ENCODE data around the gene CD74. TPM values are rescaled to one million over a fixed set of nuclear protein-coding genes. Genes with fewer than 3 reads are reported as not detected.

CD74 gene
- total RNA-seq, 1 donor from 2014 or later = 24.9 TPM

DNA sequence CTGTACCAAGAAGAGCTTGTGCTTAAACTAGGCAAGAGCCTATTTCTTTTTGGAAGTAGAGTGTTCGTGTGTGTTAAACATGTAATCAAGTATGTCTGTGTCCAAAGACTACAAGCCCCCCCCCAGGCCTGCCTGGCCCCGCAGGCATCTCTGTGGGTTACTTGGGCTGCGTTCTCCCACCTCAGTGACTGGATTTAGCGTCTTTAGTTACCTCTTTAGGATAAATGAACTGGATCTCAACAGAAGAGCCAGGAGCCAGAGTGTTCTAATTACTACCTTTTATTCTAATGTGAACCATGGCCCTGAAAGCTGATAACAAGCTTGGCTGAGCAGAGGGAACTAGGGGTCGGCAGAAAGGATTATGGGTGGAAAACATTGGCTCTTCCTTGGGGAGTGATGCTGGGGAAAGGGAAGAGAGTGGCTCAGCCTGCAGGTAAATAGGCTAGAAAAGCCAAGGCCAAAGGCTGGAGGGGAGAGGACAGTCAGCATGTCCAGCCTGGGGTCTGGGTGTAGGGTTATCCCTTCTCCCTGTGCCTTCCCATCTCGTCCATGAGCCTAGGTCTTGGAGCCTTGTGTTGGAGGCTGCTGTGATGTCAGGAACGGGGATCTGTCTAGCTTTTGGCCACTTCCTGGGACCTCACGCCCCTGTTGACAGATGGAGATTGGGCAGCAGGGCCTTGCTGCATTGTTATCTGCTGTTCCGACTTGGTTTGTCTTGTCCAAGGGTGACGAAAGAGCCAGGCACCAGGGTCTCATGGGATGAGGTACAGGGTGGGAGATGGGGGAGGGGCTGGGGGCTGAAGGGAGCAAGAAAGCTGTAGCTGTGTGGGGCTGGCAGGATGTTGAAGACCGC, 11.1 kb downstream of the CD74 start:
- Mint-ChIP-seq H3K27ac (no peak overlapping the region), H3K27me3 (no peaks in the 10 kb centered on the region), H3K9me3 (no peaks in the 10 kb centered on the region), H3K36me3 (peaks cover 25% of the 10 kb centered on the region), H3K4me3 (no peak overlapping the region), H3K4me1 (ENCODE audit: unreplicated experiment) (peaks cover 3% of the 10 kb centered on the region)
- TF ChIP-seq, protein P1, sequence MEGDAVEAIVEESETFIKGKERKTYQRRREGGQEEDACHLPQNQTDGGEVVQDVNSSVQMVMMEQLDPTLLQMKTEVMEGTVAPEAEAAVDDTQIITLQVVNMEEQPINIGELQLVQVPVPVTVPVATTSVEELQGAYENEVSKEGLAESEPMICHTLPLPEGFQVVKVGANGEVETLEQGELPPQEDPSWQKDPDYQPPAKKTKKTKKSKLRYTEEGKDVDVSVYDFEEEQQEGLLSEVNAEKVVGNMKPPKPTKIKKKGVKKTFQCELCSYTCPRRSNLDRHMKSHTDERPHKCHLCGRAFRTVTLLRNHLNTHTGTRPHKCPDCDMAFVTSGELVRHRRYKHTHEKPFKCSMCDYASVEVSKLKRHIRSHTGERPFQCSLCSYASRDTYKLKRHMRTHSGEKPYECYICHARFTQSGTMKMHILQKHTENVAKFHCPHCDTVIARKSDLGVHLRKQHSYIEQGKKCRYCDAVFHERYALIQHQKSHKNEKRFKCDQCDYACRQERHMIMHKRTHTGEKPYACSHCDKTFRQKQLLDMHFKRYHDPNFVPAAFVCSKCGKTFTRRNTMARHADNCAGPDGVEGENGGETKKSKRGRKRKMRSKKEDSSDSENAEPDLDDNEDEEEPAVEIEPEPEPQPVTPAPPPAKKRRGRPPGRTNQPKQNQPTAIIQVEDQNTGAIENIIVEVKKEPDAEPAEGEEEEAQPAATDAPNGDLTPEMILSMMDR (conservative IDR thresholded peaks at IDR 0.05) = no peak
- DNase-seq (ENCODE audit: extremely low spot score, unreplicated experiment) = no peak

DNA sequence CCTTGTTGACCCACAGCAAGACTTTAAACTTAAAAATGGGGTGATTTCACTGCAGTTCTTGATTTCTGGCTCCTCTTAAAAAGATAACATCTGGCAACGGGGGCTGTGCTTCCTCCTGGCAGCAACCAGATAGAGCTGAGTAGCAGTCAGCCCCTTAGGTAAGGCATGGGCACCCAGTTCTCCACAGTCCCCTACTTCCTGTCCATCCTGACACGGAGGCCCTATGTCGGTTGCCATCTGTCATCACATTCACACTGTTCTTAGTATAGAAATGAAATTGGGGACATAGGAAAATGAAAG, 11.7 kb downstream of the CD74 start:
- peaks cover 31% of the 10 kb centered on the region for H3K36me3 Mint-ChIP-seq
- TF ChIP-seq, protein P1 (conservative IDR thresholded peaks at IDR 0.05) = no peak
- no peak overlapping the region for H3K27ac Mint-ChIP-seq
- H3K4me1 Mint-ChIP-seq (ENCODE audit: unreplicated experiment) = peaks cover 3% of the 10 kb centered on the region
- H3K4me3 Mint-ChIP-seq = no peak overlapping the region
- no peak for DNase-seq (ENCODE audit: extremely low spot score, unreplicated experiment)
- no peaks in the 10 kb centered on the region for H3K9me3 Mint-ChIP-seq
- no peaks in the 10 kb centered on the region for H3K27me3 Mint-ChIP-seq

DNA sequence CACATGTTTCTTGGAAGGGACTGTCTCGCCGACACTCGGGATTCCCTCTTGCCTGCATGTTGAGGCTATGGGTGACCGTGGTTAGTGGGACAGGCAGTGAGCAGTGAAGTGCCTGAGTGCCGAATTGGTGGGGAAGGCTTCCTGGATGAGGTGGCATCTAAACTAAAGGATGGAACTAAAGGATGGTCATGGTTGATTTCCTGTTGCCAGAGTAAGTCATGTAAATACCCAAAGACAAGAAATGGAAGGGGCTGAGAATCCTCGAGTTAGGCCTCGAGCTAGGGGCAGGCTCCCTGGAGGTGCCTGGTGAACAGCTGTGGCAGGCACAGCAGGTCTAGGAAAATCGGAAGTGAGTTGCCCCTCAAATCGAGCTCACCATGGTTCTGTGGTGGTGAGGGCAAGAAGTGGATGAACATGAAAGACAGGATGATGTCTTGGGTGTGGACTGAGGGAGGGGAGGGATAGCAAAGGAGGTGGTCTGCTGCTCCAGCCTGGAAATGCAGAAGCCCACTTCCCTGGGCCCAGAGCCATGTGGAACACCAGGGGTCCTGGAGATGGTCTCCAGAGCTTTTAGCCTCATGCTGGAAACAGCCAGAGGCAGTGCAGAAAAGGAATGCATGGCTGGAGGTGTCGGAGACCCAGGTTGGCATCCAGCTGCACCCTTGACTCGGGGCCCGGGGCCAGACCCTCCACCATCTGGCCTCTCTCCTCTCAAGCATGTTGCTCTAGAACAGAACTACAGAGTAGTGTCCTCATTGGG, 12.2 kb downstream of the CD74 start:
- DNase-seq (ENCODE audit: extremely low spot score, unreplicated experiment) = no peak
- Mint-ChIP-seq H3K9me3 (no peaks in the 10 kb centered on the region), H3K27ac (no peak overlapping the region), H3K4me1 (ENCODE audit: unreplicated experiment) (peaks cover 3% of the 10 kb centered on the region), H3K27me3 (no peaks in the 10 kb centered on the region), H3K4me3 (no peak overlapping the region), H3K36me3 (peaks cover 33% of the 10 kb centered on the region)
- TF ChIP-seq, protein P1 (conservative IDR thresholded peaks at IDR 0.05) = no peak

DNA sequence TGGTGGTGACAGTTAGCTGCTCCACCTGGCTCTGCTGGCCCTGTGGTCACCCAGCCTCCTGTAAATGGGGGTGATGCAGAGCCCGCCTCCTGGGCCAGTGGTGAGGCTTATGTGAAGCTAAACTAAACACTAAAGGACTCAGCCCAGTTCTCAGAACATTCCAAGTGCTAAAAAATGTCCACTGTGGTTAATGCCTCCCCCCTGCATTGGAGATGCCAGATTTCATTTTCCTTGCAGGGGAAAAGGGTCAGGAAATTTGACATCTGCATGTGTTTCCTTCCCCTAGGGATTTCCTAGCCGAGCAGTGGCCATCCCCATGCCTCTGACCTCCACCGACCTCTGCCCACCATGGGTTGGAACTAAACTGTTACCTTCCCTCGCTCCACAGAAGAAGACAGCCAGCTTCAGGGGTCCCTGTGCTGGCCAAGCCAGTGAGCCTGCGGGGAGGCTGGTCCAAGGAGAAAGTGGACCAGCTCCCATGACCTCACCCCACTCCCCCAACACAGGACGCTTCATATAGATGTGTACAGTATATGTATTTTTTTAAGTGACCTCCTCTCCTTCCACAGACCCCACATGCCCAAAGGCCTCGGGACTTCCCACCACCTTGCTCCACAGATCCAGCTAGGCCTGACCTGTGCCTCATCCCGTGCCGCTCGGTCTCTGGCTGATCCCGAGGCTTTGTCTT, 13.0 kb downstream of the CD74 start:
- Mint-ChIP-seq H3K27me3 (no peaks in the 10 kb centered on the region), H3K4me1 (ENCODE audit: unreplicated experiment) (peaks cover 3% of the 10 kb centered on the region), H3K4me3 (no peak overlapping the region), H3K27ac (no peak overlapping the region), H3K9me3 (no peaks in the 10 kb centered on the region), H3K36me3 (peaks cover 36% of the 10 kb centered on the region)
- no peak for DNase-seq (ENCODE audit: extremely low spot score, unreplicated experiment)
- TF ChIP-seq, protein P1 (conservative IDR thresholded peaks at IDR 0.05) = no peak

DNA sequence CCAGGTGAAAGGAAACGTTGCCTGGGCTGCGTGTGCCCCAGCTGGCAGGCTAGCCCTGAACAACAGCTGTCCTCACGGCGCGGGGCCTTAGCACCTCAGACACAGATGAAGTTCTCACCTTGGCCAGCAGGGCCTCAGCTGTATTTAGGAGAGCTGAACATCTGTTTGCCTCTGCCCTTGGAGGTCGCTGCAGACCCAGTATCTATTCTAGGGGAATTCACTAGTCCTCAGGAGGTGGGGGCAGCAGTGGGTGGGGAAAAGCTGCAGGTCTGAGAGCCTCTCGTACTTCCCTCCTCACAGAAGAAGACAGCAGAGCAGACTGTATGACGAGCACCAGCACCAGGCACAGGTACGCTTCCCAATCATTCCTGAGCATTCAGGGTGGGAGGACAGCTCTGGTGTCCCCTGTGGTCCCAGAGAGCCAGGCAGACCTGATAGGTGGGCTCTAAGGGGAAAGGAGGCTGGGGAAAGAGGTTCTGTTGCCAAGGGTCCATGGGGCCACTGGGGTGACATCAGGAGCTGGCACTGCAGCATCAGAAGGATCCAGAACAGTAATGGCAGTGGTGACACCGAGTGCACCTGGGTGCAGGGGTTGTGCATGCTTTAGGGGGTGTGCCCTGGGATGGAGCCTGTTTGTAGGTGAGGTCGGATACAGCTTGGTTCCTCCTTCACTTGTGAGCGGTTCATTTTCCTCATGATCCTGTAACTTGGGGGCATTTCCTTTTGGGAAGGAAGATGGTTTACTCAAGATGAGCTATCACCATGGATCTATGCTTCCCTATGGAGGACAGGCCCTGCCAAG, 13.8 kb downstream of the CD74 start:
- Mint-ChIP-seq H3K36me3 (peaks cover 36% of the 10 kb centered on the region), H3K27me3 (no peaks in the 10 kb centered on the region), H3K4me3 (no peak overlapping the region), H3K4me1 (ENCODE audit: unreplicated experiment) (peaks cover 3% of the 10 kb centered on the region), H3K27ac (no peak overlapping the region), H3K9me3 (no peaks in the 10 kb centered on the region)
- TF ChIP-seq, protein P1 (conservative IDR thresholded peaks at IDR 0.05) = peak; percentile 58
- no peak for DNase-seq (ENCODE audit: extremely low spot score, unreplicated experiment)
